T-helper 2 cell treated with Interferon-gamma antibody and Interleukin-4, amounts not matched to agents 100 ng/mL and 5 ng/mL, for 36 hours (primary cell): Measurements from ENCODE around the gene IL25. TPM values are rescaled to one million over a fixed set of nuclear protein-coding genes. Genes with fewer than 3 reads are reported as not detected.
"Not testable (repeated sequence)": the region's sequence is repeated elsewhere in the genome, so short reads cannot be mapped to it uniquely, and the experiment has no call there.

Experiments used
- intact Hi-C: fragments of 100-400 bp; cut with micrococcal nuclease; formaldehyde crosslinking; loops from one replicate; pipeline ENCODE4 v1.15.1; 2023
- total RNA-seq: library from RNA; stranded (reverse); gene quantifications from 2 replicates; pipeline ENCODE4 v1.2.3, GENCODE V29; 2022

IL25 gene
- total RNA-seq, 1 donor from 2014 or later = not detected

- intact Hi-C loops = no loop called here
Observed at GRCh38 chr14:23387916-23388882, 15.6 kb downstream of the IL25 start.

GRCh38 chr14:23388996-23389395 is 16.4 kb downstream of the IL25 start:
- intact Hi-C loops = no loop called here

GRCh38 chr14:23389396-23389795 is 16.8 kb downstream of the IL25 start:
- intact Hi-C loops = no loop called here

GRCh38 chr14:23389871-23390270 is 17.3 kb downstream of the IL25 start:
- intact Hi-C loops = not testable (repeated sequence)

- intact Hi-C loops = no loop called here
Observed at GRCh38 chr14:23392613-23393012, 20.0 kb downstream of the IL25 start.

- intact Hi-C loops = no loop called here
Observed at GRCh38 chr14:23396126-23396525, 23.5 kb downstream of the IL25 start.

- intact Hi-C loops = no loop called here
Observed at GRCh38 chr14:23396781-23397407, 24.3 kb downstream of the IL25 start.

- intact Hi-C loops = no loop called here
Observed at GRCh38 chr14:23398348-23398747, 25.7 kb downstream of the IL25 start.

- intact Hi-C loops = no loop called here
Observed at GRCh38 chr14:23399136-23399535, 26.5 kb downstream of the IL25 start.

GRCh38 chr14:23399591-23399990 is 27.0 kb downstream of the IL25 start:
- intact Hi-C loops = no loop called here

- intact Hi-C loops = not testable (repeated sequence)
Observed at GRCh38 chr14:23400496-23401149, 28.0 kb downstream of the IL25 start.

GRCh38 chr14:23401291-23401690 is 28.7 kb downstream of the IL25 start:
- intact Hi-C loops = no loop called here

- intact Hi-C loops = no loop called here
Observed at GRCh38 chr14:23402296-23403138, 29.9 kb downstream of the IL25 start.

- intact Hi-C loops = no loop called here
Observed at GRCh38 chr14:23403139-23403438, 30.5 kb downstream of the IL25 start.

GRCh38 chr14:23403908-23404307 is 31.3 kb downstream of the IL25 start:
- intact Hi-C loops = no loop called here

- intact Hi-C loops = no loop called here
Observed at GRCh38 chr14:23404331-23404900, 31.8 kb downstream of the IL25 start.

GRCh38 chr14:23405096-23405495 is 32.5 kb downstream of the IL25 start:
- intact Hi-C loops = no loop called here

- intact Hi-C loops = no loop called here
Observed at GRCh38 chr14:23405516-23406025, 33.0 kb downstream of the IL25 start.

- intact Hi-C loops = no loop called here
Observed at GRCh38 chr14:23406244-23406643, 33.6 kb downstream of the IL25 start.

GRCh38 chr14:23406725-23407355 is 34.2 kb downstream of the IL25 start:
- intact Hi-C loops = no loop called here
